GM13976 (cell line): Measurements from ENCODE around the gene COMMD10.

Source experiments
- DNase-seq: peaks from one replicate; pipeline ENCODE4 v3.0.0; 2012; ENCODE audit warnings: low spot score
- in situ Hi-C: fragments of 300-500 bp; cut with MboI; formaldehyde crosslinking; loops from one replicate; pipeline ENCODE4 v1.12.0; 2022; ENCODE audit warnings: low sequenced_read_pairs, mixed read lengths, inconsistent platforms; ENCODE audit not compliant: unreplicated experiment
- TF ChIP-seq, protein P1 (sequence below): IDR thresholded peaks from 2 replicates; pipeline ENCODE4 v1.5.1; 2012; ENCODE audit warnings: borderline replicate concordance, mild to moderate bottlenecking; ENCODE audit not compliant: insufficient read depth; ENCODE audit errors: extremely low read depth, missing control alignments, control extremely low read depth

COMMD10 gene

DNA sequence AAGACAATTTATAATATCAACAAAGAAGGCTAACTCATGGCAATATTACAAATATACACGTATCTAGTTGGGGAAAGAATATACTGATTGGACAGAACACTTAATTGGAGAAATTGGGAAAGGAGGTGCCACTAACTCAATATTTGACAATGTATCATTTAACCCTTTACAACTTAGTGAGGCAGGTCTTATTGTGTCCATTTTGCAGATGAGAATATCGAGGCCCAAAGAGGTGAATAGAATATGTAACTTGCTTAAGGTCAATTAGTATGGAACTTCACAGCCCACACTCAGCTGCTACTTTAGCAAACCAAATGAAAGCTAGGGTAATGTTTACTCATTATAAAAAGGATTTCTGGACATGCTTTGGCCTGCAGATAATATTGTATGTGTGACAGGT lies 46.2 kb downstream of the COMMD10 start:
- TF ChIP-seq, protein P1, sequence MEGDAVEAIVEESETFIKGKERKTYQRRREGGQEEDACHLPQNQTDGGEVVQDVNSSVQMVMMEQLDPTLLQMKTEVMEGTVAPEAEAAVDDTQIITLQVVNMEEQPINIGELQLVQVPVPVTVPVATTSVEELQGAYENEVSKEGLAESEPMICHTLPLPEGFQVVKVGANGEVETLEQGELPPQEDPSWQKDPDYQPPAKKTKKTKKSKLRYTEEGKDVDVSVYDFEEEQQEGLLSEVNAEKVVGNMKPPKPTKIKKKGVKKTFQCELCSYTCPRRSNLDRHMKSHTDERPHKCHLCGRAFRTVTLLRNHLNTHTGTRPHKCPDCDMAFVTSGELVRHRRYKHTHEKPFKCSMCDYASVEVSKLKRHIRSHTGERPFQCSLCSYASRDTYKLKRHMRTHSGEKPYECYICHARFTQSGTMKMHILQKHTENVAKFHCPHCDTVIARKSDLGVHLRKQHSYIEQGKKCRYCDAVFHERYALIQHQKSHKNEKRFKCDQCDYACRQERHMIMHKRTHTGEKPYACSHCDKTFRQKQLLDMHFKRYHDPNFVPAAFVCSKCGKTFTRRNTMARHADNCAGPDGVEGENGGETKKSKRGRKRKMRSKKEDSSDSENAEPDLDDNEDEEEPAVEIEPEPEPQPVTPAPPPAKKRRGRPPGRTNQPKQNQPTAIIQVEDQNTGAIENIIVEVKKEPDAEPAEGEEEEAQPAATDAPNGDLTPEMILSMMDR = no peak
- in situ Hi-C loops = loop anchor here (25.0 kb wide), 2 partner anchors 406 to 806 kb away; no protein-coding TSS in a partner anchor

DNA sequence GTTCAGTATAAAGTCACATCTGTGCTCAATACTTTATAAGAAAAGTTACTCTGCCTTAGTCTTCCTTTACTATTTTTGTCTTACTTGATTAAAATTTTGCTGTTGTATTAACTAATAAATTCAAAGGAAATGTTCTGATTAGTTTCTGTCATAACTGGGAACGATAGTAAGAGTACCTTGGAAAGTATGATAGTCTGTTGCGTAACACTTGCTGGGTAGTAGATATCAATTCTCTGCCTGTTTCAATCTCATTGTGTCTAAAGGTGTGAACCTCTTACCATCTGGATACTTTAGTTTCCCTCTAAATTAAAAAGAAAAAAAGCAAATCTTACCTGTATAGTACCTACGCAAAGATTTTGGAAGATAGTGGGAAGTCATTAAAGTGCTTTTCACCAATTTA lies 48.5 kb downstream of the COMMD10 start:
- in situ Hi-C loops = loop anchor here (25.0 kb wide), 2 partner anchors 404 to 804 kb away; no protein-coding TSS in a partner anchor
- TF ChIP-seq, protein P1 = no peak
- DNase-seq = no peak

More for the DNA sequence above, 46.2 kb downstream of the COMMD10 start:
- DNase-seq = no peak

DNA sequence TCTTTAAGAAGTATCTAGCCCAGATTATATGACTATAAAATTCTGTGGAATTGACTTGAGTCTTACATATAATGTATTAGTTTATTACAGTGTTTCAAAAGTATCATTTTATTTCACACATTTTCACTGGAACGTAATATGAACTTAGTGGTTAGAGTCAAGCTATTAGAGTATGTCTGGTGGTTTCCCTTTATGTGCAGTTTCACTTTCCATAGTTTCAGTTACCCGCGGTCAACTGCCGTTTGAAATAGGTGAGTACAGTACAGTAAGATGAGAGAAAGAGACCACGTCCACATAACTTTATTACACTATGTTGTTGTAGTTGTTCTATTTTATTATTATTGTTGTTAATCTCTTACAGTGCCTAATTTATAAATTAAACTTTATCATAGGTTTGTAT lies 50.5 kb downstream of the COMMD10 start:
- in situ Hi-C loops = loop anchor here (25.0 kb wide), 2 partner anchors 402 to 802 kb away; no protein-coding TSS in a partner anchor
- DNase-seq = peak; percentile 53
- TF ChIP-seq, protein P1 = no peak

DNA sequence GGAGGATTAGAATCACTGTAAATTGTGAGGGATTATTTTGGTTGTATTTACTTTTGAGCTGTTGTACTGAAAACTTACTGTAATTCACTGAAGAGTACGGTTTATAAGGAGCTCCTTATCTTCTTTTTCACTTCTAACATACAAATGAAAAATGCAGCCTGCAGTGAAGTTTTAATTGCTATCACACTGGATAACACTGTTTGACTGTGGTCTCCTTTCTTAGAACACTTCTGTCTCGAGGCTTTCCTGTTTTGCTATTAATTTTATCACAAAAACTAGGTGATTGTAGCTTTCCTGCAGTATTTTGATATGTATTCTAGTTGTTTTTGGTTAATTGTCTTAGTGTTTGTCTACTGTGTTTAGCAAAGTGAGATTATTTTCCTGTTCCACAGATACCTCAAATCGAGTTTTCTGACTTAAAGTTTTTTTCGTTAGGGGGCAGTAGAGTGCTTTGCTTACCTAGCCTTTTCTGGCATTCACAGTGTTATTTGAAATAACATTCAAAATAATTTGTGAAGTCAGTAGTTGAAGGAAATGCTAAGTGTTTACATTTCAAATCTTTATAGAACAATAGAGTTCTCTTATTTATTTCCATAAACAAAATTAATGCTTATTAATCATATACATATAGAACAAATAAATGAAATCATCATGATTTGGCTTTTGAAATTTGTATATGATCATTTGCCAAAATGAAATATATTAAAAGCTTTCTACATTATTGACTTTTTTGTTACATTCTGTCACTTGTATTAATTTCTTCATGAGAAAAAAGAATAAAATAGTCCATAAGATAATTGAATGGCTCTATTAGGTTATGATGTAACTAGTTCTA lies 52.9 kb downstream of the COMMD10 start:
- TF ChIP-seq, protein P1 = peak; percentile 52
- DNase-seq = peak; percentile 32
- in situ Hi-C loops = loop anchor here (25.0 kb wide), 2 partner anchors 400 to 800 kb away; no protein-coding TSS in a partner anchor

DNA sequence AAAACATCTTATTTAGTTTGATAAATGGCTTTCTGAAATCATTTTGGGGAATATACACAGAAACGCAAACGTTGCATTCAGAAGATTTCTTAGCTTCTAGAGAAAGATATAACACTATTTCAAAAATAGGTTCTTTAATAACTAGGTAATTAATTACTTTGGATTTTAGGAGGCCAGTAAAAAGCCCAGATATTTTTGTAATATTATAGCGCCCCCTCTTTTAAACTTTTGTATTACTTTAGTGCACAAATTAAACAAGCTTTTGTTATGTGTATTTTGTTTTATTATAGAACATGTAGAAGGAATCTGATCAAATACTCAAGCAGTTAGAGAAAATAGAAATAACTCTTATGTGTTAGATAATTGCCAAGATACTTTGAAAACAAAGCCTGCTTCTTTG lies 57.7 kb downstream of the COMMD10 start:
- in situ Hi-C loops = loop anchor here (25.0 kb wide), 2 partner anchors 395 to 795 kb away; no protein-coding TSS in a partner anchor
- no peak for DNase-seq
- TF ChIP-seq, protein P1 = no peak

DNA sequence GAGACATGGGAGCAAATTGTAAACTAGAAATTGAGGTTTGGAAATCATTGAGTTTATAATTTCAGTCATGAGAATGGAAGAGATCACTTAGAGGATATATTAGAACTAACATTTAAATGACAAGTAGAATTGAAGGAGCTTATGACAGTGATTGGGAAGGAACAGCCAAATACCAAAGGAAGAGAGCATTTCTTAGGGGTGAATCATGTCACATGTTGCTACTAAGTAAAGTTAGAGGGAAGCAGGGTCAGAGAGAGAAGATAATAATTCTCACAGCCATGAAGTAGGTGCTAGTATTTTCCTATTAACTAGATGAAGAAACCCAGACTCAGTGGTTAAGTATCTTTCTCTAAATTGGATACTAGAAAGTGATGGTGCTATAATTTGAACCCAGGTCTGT lies 59.3 kb downstream of the COMMD10 start:
- in situ Hi-C loops = loop anchor here (25.0 kb wide), 2 partner anchors 393 to 793 kb away; no protein-coding TSS in a partner anchor

More for the DNA sequence above, 59.3 kb downstream of the COMMD10 start:
- TF ChIP-seq, protein P1 = no peak
- no peak for DNase-seq
